Measurements from ENCODE around the gene ZNF689.
"Not testable (repeated sequence)": the region's sequence is repeated elsewhere in the genome, so short reads cannot be mapped to it uniquely, and the experiment has no call there.

Gene ZNF689

GRCh38 chr16:30590869-30591268, 19.3 kb downstream of the ZNF689 start:
- not testable (repeated sequence) for DNase-seq

GRCh38 chr16:30589582-30589981, 20.6 kb downstream of the ZNF689 start:
- DNase-seq, result not testable (repeated sequence)

GRCh38 chr16:30588651-30589050, 21.5 kb downstream of the ZNF689 start:
- DNase-seq, result no peak

GRCh38 chr16:30585400-30586191, 24.6 kb downstream of the ZNF689 start, which contains the start of gene ZNF785:
TSS of gene ZNF785 (minus strand) at chr16:30585697. CDS start at chr16:30585611, 86 bp downstream.
- peak; percentile 100 for DNase-seq

- no peak for DNase-seq
Observed at GRCh38 chr16:30585022-30585399, 25.2 kb downstream of the ZNF689 start.

- no peak for DNase-seq
Observed at GRCh38 chr16:30582611-30583340, 27.4 kb downstream of the ZNF689 start.

GRCh38 chr16:30581457-30581856, 28.7 kb downstream of the ZNF689 start:
- no peak for DNase-seq

GRCh38 chr16:30574678-30575077, 35.5 kb downstream of the ZNF689 start:
- no peak for DNase-seq

GRCh38 chr16:30571445-30572322, 38.5 kb downstream of the ZNF689 start, which contains the start of gene ZNF688:
TSS of gene ZNF688 (minus strand) at chr16:30571714. CDS start at chr16:30571629, 85 bp downstream.
- peak; percentile 99 for DNase-seq

- peak; percentile 80 for DNase-seq
Observed at GRCh38 chr16:30570636-30571444, 39.3 kb downstream of the ZNF689 start.

GRCh38 chr16:30569746-30570635, 40.2 kb downstream of the ZNF689 start:
- no peak for DNase-seq

GRCh38 chr16:30569281-30569680, 40.9 kb downstream of the ZNF689 start:
- DNase-seq, result no peak

GRCh38 chr16:30567991-30568638, 42.1 kb downstream of the ZNF689 start:
- no peak for DNase-seq

- DNase-seq, result no peak
Observed at GRCh38 chr16:30567160-30567990, 42.8 kb downstream of the ZNF689 start.

GRCh38 chr16:30566531-30566930, 43.7 kb downstream of the ZNF689 start:
- no peak for DNase-seq

- DNase-seq, result no peak
Observed at GRCh38 chr16:30565984-30566383, 44.2 kb downstream of the ZNF689 start.

GRCh38 chr16:30565526-30565925, 44.7 kb downstream of the ZNF689 start:
- DNase-seq, result no peak

GRCh38 chr16:30562021-30562420, 48.2 kb downstream of the ZNF689 start:
- DNase-seq, result no peak

GRCh38 chr16:30561089-30561816, 48.9 kb downstream of the ZNF689 start:
- DNase-seq, result no peak

All from eye (tissue), 1 donor.